Measurements from ENCODE around the gene CACNA1S. TPM values are rescaled to one million over a fixed set of nuclear protein-coding genes. Genes with fewer than 3 reads are reported as not detected.

The CACNA1S gene
- total and polyA plus RNA-seq, 10 donors: 0.04 to 0.17 (median 0.09) TPM; not detected in 7

- Histone ChIP-seq H3K36me3 (no peaks in the 10 kb centered on the region), H3K9me3 (no peaks in the 10 kb centered on the region), H3K4me3 (no peak overlapping the region), H3K27ac (no peak overlapping the region), H3K27me3 (replicated peaks in 1 of 7) (peaks cover 0 to 4% (median 0%) of the 10 kb centered on the region in 7 donors), H3K4me1 (peaks cover 0 to 17% (median 3%) of the 10 kb centered on the region in 6 donors)
- 60 to 86% (median 82%) methylated on average over 5 of the region's 5 CpGs for WGBS, 5 donors
- TF ChIP-seq POLR2AphosphoS5 (IDR thresholded peaks at IDR 0.05) (no peak), POLR2A (IDR thresholded peaks at IDR 0.05) (no peak), CTCF (IDR thresholded peaks at IDR 0.05 in 8 of 11, conservative IDR thresholded peaks at IDR 0.05 in 3 of 11) (no peak)
- no peak for DNase-seq
- intact Hi-C loops (cut with DNase I; ENCODE audit: low total_unique reads): no loop called here
Observed at GRCh38 chr1:201059871-201060555, 52.2 kb downstream of the CACNA1S start.

DNA sequence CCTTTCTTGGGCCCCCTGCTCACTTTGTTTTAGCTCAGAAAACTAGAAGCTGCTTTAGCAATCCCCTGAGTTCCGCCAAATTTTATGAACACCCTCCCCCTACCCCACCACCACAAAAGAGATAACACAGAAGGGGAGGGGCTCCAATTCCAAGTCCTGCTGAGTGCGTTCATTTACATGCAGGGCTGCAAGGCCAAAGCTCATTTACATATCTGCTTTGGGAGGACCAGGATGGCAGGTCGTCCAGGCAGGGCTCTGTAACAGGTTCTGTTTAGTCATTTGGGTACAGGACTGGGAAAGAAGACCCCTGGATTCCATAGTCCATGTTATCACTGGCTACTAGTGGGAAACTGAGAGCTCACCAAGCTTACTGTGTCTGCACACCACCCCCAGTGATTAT lies 52.8 kb downstream of the CACNA1S start:
- H3K27ac ChIP-seq: no peak overlapping the region
- H3K4me3 ChIP-seq: no peak overlapping the region
- DNase-seq: no peak
- intact Hi-C loops (cut with DNase I; ENCODE audit: low total_unique reads): no loop called here
- H3K36me3 ChIP-seq: no peaks in the 10 kb centered on the region
- TF ChIP-seq POLR2A (IDR thresholded peaks at IDR 0.05): no peak
- no peak for TF ChIP-seq CTCF (IDR thresholded peaks at IDR 0.05 in 8 of 11, conservative IDR thresholded peaks at IDR 0.05 in 3 of 11)
- no peak for TF ChIP-seq POLR2AphosphoS5 (IDR thresholded peaks at IDR 0.05)
- WGBS, 5 donors: 81 to 91% (median 84%) methylated on average over 3 of the region's 3 CpGs
- peaks cover 0 to 17% (median 3%) of the 10 kb centered on the region in 6 donors for H3K4me1 ChIP-seq
- H3K27me3 ChIP-seq (replicated peaks in 1 of 7): peaks cover 0 to 4% (median 0%) of the 10 kb centered on the region in 7 donors
- no peaks in the 10 kb centered on the region for H3K9me3 ChIP-seq

DNA sequence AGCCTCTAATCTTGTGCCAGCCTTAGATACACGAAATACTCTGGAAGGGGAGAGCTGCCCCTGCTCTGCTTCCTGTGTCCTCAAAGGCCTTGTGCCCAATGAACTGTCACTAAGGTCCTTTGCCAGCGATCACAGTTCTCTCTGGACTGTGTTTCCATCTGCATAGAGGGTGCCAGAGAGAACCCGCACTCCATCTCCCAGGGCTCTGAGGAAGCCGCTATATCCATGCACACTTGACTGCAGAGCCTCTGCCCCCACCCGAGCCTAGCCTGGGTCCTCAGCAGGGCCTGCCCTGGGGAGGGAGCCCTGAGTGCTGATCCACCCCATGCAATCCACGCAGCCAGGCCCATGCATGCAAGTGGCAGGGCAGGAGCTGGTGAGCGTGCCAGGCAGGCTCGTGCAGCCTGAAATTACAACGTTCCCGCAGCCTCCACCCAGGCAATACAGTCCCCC lies 58.1 kb downstream of the CACNA1S start:
- Histone ChIP-seq H3K4me1 (peaks cover 0 to 29% (median 3%) of the 10 kb centered on the region in 6 donors), H3K36me3 (no peaks in the 10 kb centered on the region), H3K4me3 (no peak overlapping the region), H3K27me3 (replicated peaks in 1 of 7) (no peaks in the 10 kb centered on the region), H3K9me3 (no peaks in the 10 kb centered on the region), H3K27ac (no peak overlapping the region)
- DNase-seq: no peak
- no peak for TF ChIP-seq POLR2A (IDR thresholded peaks at IDR 0.05)
- TF ChIP-seq POLR2AphosphoS5 (IDR thresholded peaks at IDR 0.05): no peak
- no peak for TF ChIP-seq CTCF (IDR thresholded peaks at IDR 0.05 in 8 of 11, conservative IDR thresholded peaks at IDR 0.05 in 3 of 11)
- intact Hi-C loops (cut with DNase I; ENCODE audit: low total_unique reads): no loop called here
- WGBS, 5 donors: 67 to 78% (median 73%) methylated on average over 6 to 10 of the region's 10 CpGs

- TF ChIP-seq POLR2AphosphoS5 (IDR thresholded peaks at IDR 0.05) (no peak), CTCF (IDR thresholded peaks at IDR 0.05 in 8 of 11, conservative IDR thresholded peaks at IDR 0.05 in 3 of 11) (no peak), POLR2A (IDR thresholded peaks at IDR 0.05) (no peak)
- Histone ChIP-seq H3K4me3 (no peak overlapping the region), H3K27me3 (replicated peaks in 1 of 7) (no peaks in the 10 kb centered on the region), H3K9me3 (no peaks in the 10 kb centered on the region), H3K27ac (no peak overlapping the region), H3K4me1 (peaks cover 0 to 29% (median 3%) of the 10 kb centered on the region in 6 donors), H3K36me3 (no peaks in the 10 kb centered on the region)
- no peak for DNase-seq
- WGBS, 5 donors: 86 to 88% (median 88%) methylated on average over 19 to 22 of the region's 22 CpGs
- intact Hi-C loops (cut with DNase I; ENCODE audit: low total_unique reads): no loop called here
Observed at GRCh38 chr1:201053155-201053860, 58.9 kb downstream of the CACNA1S start.
